LHCN-M2 (cell line): ENCODE data around the gene PPP3CA. TPM values are rescaled to one million over a fixed set of nuclear protein-coding genes. Genes with fewer than 3 reads are reported as not detected.

Experiments used
- DNase-seq: peaks from one replicate; pipeline ENCODE4 v3.0.0-alpha.2; 2012; ENCODE audit warnings: low read depth
- total RNA-seq: library from RNA; depleted of rRNA; stranded (reverse); fragments of >200 nt; gene quantifications from 2 replicates; pipeline ENCODE4 v1.2.3, GENCODE V29; 2014

The PPP3CA gene
- total RNA-seq, 1 experiment from 2014 or later, result 36.1 TPM

GRCh38 chr4:101332424-101332823 is 14.9 kb downstream of the PPP3CA start:
- no peak for DNase-seq

GRCh38 chr4:101331017-101331416 is 16.3 kb downstream of the PPP3CA start:
- DNase-seq, result no peak

- no peak for DNase-seq
These were observed 17.7 kb downstream of the PPP3CA start for GRCh38 chr4:101329592-101329991.

- DNase-seq, result no peak
These were observed 19.2 kb downstream of the PPP3CA start for GRCh38 chr4:101328063-101328602.

- DNase-seq, result no peak
These were observed 20.8 kb downstream of the PPP3CA start for GRCh38 chr4:101326576-101326975.

GRCh38 chr4:101322743-101323142 is 24.6 kb downstream of the PPP3CA start:
- DNase-seq, result no peak

- DNase-seq, result no peak
These were observed 25.8 kb downstream of the PPP3CA start for GRCh38 chr4:101321481-101322042.

- DNase-seq, result no peak
These were observed 31.5 kb downstream of the PPP3CA start for GRCh38 chr4:101315786-101316185.

GRCh38 chr4:101315041-101315440 is 32.3 kb downstream of the PPP3CA start:
- DNase-seq, result no peak

GRCh38 chr4:101309925-101310324 is 37.4 kb downstream of the PPP3CA start:
- no peak for DNase-seq

- no peak for DNase-seq
These were observed 39.4 kb downstream of the PPP3CA start for GRCh38 chr4:101307899-101308298.

- no peak for DNase-seq
These were observed 40.3 kb downstream of the PPP3CA start for GRCh38 chr4:101306764-101307615.

GRCh38 chr4:101306225-101306624 is 41.1 kb downstream of the PPP3CA start:
- no peak for DNase-seq

- peak; percentile 27 for DNase-seq
These were observed 42.4 kb downstream of the PPP3CA start for GRCh38 chr4:101304916-101305315.

GRCh38 chr4:101299899-101300540 is 47.3 kb downstream of the PPP3CA start:
- no peak for DNase-seq

- no peak for DNase-seq
These were observed 48.3 kb downstream of the PPP3CA start for GRCh38 chr4:101299021-101299420.

- DNase-seq, result no peak
These were observed 51.6 kb downstream of the PPP3CA start for GRCh38 chr4:101295691-101296090.

GRCh38 chr4:101294597-101294996 is 52.7 kb downstream of the PPP3CA start:
- no peak for DNase-seq

GRCh38 chr4:101292901-101293300 is 54.4 kb downstream of the PPP3CA start:
- peak; percentile 15 for DNase-seq

GRCh38 chr4:101292214-101292613 is 55.1 kb downstream of the PPP3CA start:
- DNase-seq, result no peak

GRCh38 chr4:101291198-101291597 is 56.1 kb downstream of the PPP3CA start:
- DNase-seq, result no peak

GRCh38 chr4:101290654-101291053 is 56.7 kb downstream of the PPP3CA start:
- no peak for DNase-seq
